ENCODE results near the gene FNDC3B. TPM values are rescaled to one million over a fixed set of nuclear protein-coding genes. Genes with fewer than 3 reads are reported as not detected.

The FNDC3B gene
- total RNA-seq, 1 experiment from 2014 or later: 173 TPM

DNA sequence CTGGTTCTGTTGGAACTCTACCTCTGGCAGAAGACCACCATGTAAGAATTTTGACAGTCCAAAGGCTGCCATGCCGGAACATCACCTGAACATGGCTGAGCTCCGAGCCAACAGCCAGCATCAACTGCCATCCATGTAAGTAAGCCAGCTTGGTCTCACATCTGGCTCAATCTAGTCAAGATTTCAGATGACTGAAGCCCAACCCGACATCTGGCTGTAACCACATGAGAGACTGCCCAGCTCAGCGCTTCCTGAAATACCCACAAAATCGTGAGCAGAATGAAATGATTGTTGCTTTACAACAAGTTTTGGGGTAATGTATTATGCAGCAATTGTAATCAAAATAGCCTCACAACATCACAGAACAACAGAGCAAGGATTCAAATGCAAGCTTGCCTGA, 375.9 kb downstream of the FNDC3B start:
- in situ Hi-C loops (cut with HindIII; ENCODE audit: low pct_unique_long_range_greater_than_20kb, low sequenced_read_pairs) (no loop called here), intact Hi-C loops (cut with micrococcal nuclease; ENCODE audit: unreplicated experiment) (no loop called here)
- H3K36me3 ChIP-seq (ENCODE audit: control insufficient read depth, insufficient read depth, low read length): no peaks in the 10 kb centered on the region
- TF ChIP-seq TCF7L2 (IDR thresholded peaks at IDR 0.05; ENCODE audit: low read depth, low read length) (no peak), POLR2AphosphoS5 (IDR thresholded peaks at IDR 0.05; ENCODE audit: low read depth, low read length) (no peak), SIN3A (IDR thresholded peaks at IDR 0.05; ENCODE audit: borderline replicate concordance, insufficient read depth, low read depth, low read length) (no peak)
- TF ChIP-seq, protein P1, sequence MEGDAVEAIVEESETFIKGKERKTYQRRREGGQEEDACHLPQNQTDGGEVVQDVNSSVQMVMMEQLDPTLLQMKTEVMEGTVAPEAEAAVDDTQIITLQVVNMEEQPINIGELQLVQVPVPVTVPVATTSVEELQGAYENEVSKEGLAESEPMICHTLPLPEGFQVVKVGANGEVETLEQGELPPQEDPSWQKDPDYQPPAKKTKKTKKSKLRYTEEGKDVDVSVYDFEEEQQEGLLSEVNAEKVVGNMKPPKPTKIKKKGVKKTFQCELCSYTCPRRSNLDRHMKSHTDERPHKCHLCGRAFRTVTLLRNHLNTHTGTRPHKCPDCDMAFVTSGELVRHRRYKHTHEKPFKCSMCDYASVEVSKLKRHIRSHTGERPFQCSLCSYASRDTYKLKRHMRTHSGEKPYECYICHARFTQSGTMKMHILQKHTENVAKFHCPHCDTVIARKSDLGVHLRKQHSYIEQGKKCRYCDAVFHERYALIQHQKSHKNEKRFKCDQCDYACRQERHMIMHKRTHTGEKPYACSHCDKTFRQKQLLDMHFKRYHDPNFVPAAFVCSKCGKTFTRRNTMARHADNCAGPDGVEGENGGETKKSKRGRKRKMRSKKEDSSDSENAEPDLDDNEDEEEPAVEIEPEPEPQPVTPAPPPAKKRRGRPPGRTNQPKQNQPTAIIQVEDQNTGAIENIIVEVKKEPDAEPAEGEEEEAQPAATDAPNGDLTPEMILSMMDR (IDR thresholded peaks at IDR 0.05): no peak
- TF ChIP-seq, protein P2, sequence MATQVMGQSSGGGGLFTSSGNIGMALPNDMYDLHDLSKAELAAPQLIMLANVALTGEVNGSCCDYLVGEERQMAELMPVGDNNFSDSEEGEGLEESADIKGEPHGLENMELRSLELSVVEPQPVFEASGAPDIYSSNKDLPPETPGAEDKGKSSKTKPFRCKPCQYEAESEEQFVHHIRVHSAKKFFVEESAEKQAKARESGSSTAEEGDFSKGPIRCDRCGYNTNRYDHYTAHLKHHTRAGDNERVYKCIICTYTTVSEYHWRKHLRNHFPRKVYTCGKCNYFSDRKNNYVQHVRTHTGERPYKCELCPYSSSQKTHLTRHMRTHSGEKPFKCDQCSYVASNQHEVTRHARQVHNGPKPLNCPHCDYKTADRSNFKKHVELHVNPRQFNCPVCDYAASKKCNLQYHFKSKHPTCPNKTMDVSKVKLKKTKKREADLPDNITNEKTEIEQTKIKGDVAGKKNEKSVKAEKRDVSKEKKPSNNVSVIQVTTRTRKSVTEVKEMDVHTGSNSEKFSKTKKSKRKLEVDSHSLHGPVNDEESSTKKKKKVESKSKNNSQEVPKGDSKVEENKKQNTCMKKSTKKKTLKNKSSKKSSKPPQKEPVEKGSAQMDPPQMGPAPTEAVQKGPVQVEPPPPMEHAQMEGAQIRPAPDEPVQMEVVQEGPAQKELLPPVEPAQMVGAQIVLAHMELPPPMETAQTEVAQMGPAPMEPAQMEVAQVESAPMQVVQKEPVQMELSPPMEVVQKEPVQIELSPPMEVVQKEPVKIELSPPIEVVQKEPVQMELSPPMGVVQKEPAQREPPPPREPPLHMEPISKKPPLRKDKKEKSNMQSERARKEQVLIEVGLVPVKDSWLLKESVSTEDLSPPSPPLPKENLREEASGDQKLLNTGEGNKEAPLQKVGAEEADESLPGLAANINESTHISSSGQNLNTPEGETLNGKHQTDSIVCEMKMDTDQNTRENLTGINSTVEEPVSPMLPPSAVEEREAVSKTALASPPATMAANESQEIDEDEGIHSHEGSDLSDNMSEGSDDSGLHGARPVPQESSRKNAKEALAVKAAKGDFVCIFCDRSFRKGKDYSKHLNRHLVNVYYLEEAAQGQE (IDR thresholded peaks at IDR 0.05; ENCODE audit: insufficient read depth in 1 of 2, low read depth in 2 of 2, low read length in 1 of 2): no peak
- H3K4me1 ChIP-seq (ENCODE audit: control insufficient read depth, insufficient read depth, low read length): no peaks in the 10 kb centered on the region
- no peaks in the 10 kb centered on the region; the same call in 1 of the 2 replicates for H3K27me3 ChIP-seq (ENCODE audit: control insufficient read depth, insufficient read depth, low read length)
- H3K9me3 ChIP-seq (ENCODE audit: control insufficient read depth, insufficient read depth, low read depth, low read length): no peaks in the 10 kb centered on the region
- ATAC-seq: no peak
- BruUV-seq (replicated peaks): no TSS peak
- DNase-seq (ENCODE audit: low read depth, low spot score): no peak
- CTCF ChIA-PET: no interaction called here
- POLR2A ChIA-PET: no interaction called here
- no peak overlapping the region for H3K27ac ChIP-seq (ENCODE audit: low read length)
- H3K4me3 ChIP-seq (ENCODE audit: low read depth in 2 of 2, low read length in 2 of 2): no peak overlapping the region

DNA sequence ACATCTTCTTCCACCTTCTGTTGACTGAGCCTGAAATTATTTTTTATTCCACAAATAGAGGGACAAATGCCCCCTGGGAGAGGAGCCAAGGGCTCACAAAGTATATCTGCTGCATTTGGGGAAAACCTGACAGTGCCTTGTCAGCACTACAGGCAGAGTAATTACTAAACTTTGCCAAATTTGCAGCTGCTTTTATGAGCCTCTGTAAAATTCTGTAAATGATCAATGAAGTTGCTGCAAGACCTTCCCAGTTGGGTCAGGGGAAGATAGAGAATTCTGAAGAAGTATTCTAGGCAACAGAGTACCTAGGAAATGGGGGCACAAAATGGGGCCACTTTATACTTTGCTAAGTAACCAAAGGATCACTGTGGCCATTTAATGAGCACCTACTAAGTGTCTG, 398.3 kb downstream of the FNDC3B start:
- intact Hi-C loops (cut with micrococcal nuclease; ENCODE audit: unreplicated experiment) (no loop called here), in situ Hi-C loops (cut with HindIII; ENCODE audit: low pct_unique_long_range_greater_than_20kb, low sequenced_read_pairs) (no loop called here)
- ChIA-PET CTCF (no interaction called here), POLR2A (no interaction called here)
- ATAC-seq (no peak), DNase-seq (ENCODE audit: low read depth, low spot score) (no peak)
- Histone ChIP-seq H3K36me3 (ENCODE audit: control insufficient read depth, insufficient read depth, low read length) (no peaks in the 10 kb centered on the region), H3K9me3 (ENCODE audit: control insufficient read depth, insufficient read depth, low read depth, low read length) (no peaks in the 10 kb centered on the region), H3K27ac (ENCODE audit: low read length) (no peak overlapping the region), H3K4me1 (ENCODE audit: control insufficient read depth, insufficient read depth, low read length) (no peaks in the 10 kb centered on the region), H3K27me3 (ENCODE audit: control insufficient read depth, insufficient read depth, low read length) (peaks cover 5% of the 10 kb centered on the region), H3K4me3 (ENCODE audit: low read depth in 2 of 2, low read length in 2 of 2) (no peak overlapping the region)
- TF ChIP-seq, protein P1 (IDR thresholded peaks at IDR 0.05): no peak
- no peak for TF ChIP-seq SIN3A (IDR thresholded peaks at IDR 0.05; ENCODE audit: borderline replicate concordance, insufficient read depth, low read depth, low read length)
- BruUV-seq (replicated peaks): no TSS peak

DNA sequence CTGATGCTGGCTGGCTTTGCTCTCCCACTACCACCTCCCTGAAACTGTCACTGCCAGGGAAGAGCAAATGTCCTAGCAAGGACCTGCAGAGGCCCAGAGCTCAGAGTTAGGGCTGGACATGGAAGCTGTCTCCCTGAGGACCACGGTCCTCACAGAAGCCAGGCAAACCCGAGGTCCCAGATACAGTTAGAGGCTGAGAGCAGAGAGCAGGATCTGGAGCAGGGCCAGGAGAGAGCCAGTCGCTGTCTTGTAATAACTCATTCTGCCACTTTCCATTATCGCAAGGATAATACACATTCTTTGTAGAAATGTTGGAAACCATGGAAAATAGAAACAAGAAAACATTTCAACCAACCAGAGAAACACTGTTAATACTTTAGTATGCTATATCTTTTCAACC, 398.8 kb downstream of the FNDC3B start:
- no peak for ATAC-seq
- Histone ChIP-seq H3K9me3 (ENCODE audit: control insufficient read depth, insufficient read depth, low read depth, low read length) (no peaks in the 10 kb centered on the region), H3K27me3 (ENCODE audit: control insufficient read depth, insufficient read depth, low read length) (peaks cover 8% of the 10 kb centered on the region), H3K27ac (ENCODE audit: low read length) (no peak overlapping the region), H3K4me1 (ENCODE audit: control insufficient read depth, insufficient read depth, low read length) (no peaks in the 10 kb centered on the region), H3K36me3 (ENCODE audit: control insufficient read depth, insufficient read depth, low read length) (no peaks in the 10 kb centered on the region), H3K4me3 (ENCODE audit: low read depth in 2 of 2, low read length in 2 of 2) (no peak overlapping the region)
- TF ChIP-seq SIN3A (IDR thresholded peaks at IDR 0.05; ENCODE audit: borderline replicate concordance, insufficient read depth, low read depth, low read length) (no peak), POLR2AphosphoS5 (IDR thresholded peaks at IDR 0.05; ENCODE audit: low read depth, low read length) (no peak), TCF7L2 (IDR thresholded peaks at IDR 0.05; ENCODE audit: low read depth, low read length) (no peak)
- TF ChIP-seq, protein P2 (IDR thresholded peaks at IDR 0.05; ENCODE audit: insufficient read depth in 1 of 2, low read depth in 2 of 2, low read length in 1 of 2): no peak
- TF ChIP-seq, protein P1 (IDR thresholded peaks at IDR 0.05): no peak
- in situ Hi-C loops (cut with HindIII; ENCODE audit: low pct_unique_long_range_greater_than_20kb, low sequenced_read_pairs): no loop called here
- ChIA-PET CTCF (no interaction called here), POLR2A (no interaction called here)
- no TSS peak for BruUV-seq (replicated peaks)
- DNase-seq (ENCODE audit: low read depth, low spot score): no peak
- intact Hi-C loops (cut with micrococcal nuclease; ENCODE audit: unreplicated experiment): no loop called here
